GM12872 (cell line): Measurements from ENCODE around the gene SLC39A3.

Experiments used
- TF ChIP-seq, protein P1 (sequence below): IDR thresholded peaks from 3 replicates; pipeline ENCODE4 v1.5.1; 2011; ENCODE audit warnings: low read depth, mild to moderate bottlenecking, low read length, moderate library complexity; ENCODE audit not compliant: insufficient read depth

The SLC39A3 gene

DNA sequence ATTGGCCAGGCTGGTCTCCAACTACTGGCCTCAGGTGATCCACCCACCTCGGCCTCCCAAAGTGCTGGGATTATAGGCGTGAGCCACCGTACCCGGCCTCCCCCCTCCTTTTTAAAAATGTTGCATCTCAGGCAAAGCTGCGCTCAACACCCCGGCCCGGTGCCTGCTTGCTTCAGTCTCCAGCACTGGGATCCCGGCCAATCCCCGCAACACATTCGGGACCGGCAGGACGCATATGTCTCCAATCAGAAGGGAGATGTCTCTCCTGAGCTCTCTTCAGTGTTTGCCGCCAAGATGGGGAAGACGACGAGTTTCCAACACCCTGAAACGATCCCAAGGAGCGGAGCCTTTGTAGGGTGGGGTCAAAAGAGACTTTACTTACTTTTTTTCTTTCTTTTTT lies 53.5 kb downstream of the SLC39A3 start:
- TF ChIP-seq, protein P1, sequence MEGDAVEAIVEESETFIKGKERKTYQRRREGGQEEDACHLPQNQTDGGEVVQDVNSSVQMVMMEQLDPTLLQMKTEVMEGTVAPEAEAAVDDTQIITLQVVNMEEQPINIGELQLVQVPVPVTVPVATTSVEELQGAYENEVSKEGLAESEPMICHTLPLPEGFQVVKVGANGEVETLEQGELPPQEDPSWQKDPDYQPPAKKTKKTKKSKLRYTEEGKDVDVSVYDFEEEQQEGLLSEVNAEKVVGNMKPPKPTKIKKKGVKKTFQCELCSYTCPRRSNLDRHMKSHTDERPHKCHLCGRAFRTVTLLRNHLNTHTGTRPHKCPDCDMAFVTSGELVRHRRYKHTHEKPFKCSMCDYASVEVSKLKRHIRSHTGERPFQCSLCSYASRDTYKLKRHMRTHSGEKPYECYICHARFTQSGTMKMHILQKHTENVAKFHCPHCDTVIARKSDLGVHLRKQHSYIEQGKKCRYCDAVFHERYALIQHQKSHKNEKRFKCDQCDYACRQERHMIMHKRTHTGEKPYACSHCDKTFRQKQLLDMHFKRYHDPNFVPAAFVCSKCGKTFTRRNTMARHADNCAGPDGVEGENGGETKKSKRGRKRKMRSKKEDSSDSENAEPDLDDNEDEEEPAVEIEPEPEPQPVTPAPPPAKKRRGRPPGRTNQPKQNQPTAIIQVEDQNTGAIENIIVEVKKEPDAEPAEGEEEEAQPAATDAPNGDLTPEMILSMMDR = no peak

DNA sequence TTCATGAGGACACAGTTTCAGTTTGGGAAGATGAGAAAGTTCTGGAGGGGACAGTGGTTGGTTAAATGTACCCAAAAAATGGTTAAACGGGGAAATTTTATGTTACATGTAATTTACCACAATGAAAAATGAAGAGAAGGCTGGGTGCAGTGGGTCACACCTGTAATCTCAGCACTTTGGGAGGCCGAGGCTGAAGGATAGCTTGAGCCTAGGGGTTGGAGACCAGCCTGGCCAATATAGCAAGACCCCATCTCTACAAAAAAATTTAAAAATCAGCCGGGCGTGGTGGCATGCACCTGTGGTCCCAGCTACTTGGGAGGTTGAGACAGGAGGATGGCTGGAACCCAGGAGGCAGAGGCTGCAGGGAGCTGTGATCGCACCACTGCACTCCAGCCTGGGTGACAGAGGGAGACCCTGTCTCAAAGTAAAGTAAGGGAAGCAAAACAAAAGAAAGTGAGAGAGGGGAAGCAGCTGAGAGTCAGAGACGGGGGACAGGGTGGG lies 54.6 kb downstream of the SLC39A3 start:
- TF ChIP-seq, protein P1 = no peak

DNA sequence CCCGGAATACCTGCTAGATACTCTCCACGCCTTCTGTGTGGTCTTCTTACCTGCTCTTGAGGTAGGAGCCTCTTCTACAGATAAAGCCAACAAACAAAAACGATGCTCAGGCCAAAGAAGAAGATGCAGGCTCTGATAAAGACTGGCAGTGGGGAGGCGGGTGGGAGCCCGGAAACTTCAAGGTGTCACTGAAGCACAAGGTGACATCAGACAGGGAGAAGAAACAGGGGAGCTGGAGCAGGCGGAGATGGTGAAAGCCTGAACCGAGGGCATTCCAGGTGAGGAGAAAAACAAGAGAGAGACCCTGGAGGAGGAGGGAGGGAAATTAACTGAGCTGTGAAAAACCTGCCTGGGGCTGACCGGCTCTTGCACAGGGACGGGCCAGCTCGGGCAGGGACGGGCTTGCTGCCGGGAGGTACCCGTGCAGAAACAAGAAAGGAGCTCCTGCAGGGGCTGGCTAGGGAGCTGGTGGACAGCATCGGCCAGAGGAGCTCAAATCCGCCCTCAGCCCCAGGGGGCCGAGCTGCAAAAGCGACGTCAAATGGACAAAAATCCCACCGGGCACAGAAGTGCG lies 56.3 kb downstream of the SLC39A3 start:
- TF ChIP-seq, protein P1 = no peak
